Smooth muscle cell (in vitro differentiated cells): ENCODE data around the gene KCNK10. TPM values are rescaled to one million over a fixed set of nuclear protein-coding genes. Genes with fewer than 3 reads are reported as not detected.

Source experiments
- DNase-seq: peaks from one replicate; lab custom pipeline; 2025; ENCODE audit not compliant: unreplicated experiment; lab: John Stamatoyannopoulos, UW
- H2AFZ ChIP-seq: fragments of 200-600 bp; sonication (generic); 2 replicates; pipeline ENCODE4 v1.6.0; 2016; ENCODE audit warnings: antibody characterized with exemption, low read depth, mild to moderate bottlenecking
- H3F3A ChIP-seq: fragments of 200-600 bp; sonication (generic); 2 replicates; pipeline ENCODE4 v1.6.0; 2017; ENCODE audit warnings: antibody characterized with exemption, low read depth
- H3K27ac ChIP-seq: fragments of 200-600 bp; sonication (generic); 2 replicates; pipeline ENCODE4 v1.5.1; 2016; ENCODE audit warnings: low read depth, mild to moderate bottlenecking
- H3K27me3 ChIP-seq: fragments of 200-600 bp; sonication (generic); 2 replicates; pipeline ENCODE4 v1.6.1; 2016; ENCODE audit warnings: low read depth, mild to moderate bottlenecking
- H3K36me3 ChIP-seq: fragments of 200-600 bp; sonication (generic); 2 replicates; pipeline ENCODE4 v1.5.1; 2016; ENCODE audit warnings: low read depth
- H3K4me1 ChIP-seq: fragments of 200-600 bp; sonication (generic); 2 replicates; pipeline ENCODE4 v1.5.1; 2016; ENCODE audit warnings: low read depth
- H3K4me2 ChIP-seq: fragments of 200-600 bp; sonication (generic); 2 replicates; pipeline ENCODE4 v1.6.0; 2016; ENCODE audit warnings: mild to moderate bottlenecking
- H3K4me3 ChIP-seq: fragments of 200-600 bp; sonication (generic); 2 replicates; pipeline ENCODE4 v1.5.1; 2016; ENCODE audit warnings: mild to moderate bottlenecking
- H3K79me2 ChIP-seq: fragments of 200-600 bp; sonication (generic); 2 replicates; pipeline ENCODE4 v1.6.0; 2016; ENCODE audit warnings: low read depth, mild to moderate bottlenecking
- H3K9ac ChIP-seq: fragments of 200-600 bp; sonication (generic); 2 replicates; pipeline ENCODE4 v1.6.0; 2016; ENCODE audit warnings: low read depth
- H3K9me3 ChIP-seq: fragments of 200-600 bp; sonication (generic); replicated peaks from 2 replicates; pipeline ENCODE4 v1.5.1; 2016; ENCODE audit warnings: low read depth
- H4K20me1 ChIP-seq: fragments of 200-600 bp; sonication (generic); 2 replicates; pipeline ENCODE4 v1.6.0; 2016; ENCODE audit warnings: low read depth
- CTCF ChIP-seq: fragments of 200-600 bp; sonication (generic); IDR thresholded peaks from 2 replicates; pipeline ENCODE4 v1.5.1; 2017; ENCODE audit warnings: borderline replicate concordance, mild to moderate bottlenecking, antibody characterized with exemption; ENCODE audit not compliant: insufficient read depth, poor library complexity, severe bottlenecking
- whole genome bisulfite sequencing: methylation state at CpG from one replicate; pipeline ENCODE4 v1.1.7; 2016; ENCODE audit warnings: low lambda C conversion rate; 5-methylcytosine and 5-hydroxymethylcytosine counted together
- polyA plus RNA-seq: library from polyadenylated mRNA; unstranded; fragments of >200 nt; fragmentation: Nextera tagmentation; extraction: Ambion mirVana; gene quantifications from 2 replicates; pipeline ENCODE4 v1.2.1, GENCODE V29; 2016
- total RNA-seq: library from RNA; depleted of rRNA; stranded (reverse); fragments of >200 nt; gene quantifications from 2 replicates; pipeline ENCODE4 v1.2.3, GENCODE V29; 2014

The KCNK10 gene
- total and polyA plus RNA-seq, 2 experiments from 2014 or later, result not detected

DNA sequence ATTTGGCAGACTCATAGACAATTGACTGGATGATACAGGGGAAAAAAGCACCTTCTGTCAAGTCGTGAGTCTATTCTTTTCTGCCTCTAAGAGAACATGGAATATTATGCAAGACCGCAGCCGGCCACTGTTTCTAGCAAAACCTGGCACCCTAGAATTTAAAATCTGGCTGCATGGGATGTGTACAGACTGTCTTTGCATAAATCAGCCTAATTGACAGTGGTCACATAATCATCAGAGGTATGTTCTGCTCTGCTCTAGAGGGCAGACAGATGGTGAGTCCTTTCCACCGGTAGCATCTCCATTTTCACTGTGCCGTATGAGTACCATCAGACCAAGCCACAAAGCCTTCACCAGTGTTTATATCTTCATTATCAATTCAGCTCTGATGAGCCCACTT, 80.6 kb downstream of the KCNK10 start:
- Histone ChIP-seq H3K9me3 (no peaks in the 10 kb centered on the region), H4K20me1 (no peaks in the 10 kb centered on the region), H3K36me3 (no peaks in the 10 kb centered on the region), H3K79me2 (no peaks in the 10 kb centered on the region), H3F3A (no peaks in the 10 kb centered on the region), H3K4me2 (no peak overlapping the region), H2AFZ (no peak overlapping the region), H3K27me3 (peaks cover 9% of the 10 kb centered on the region), H3K27ac (no peak overlapping the region), H3K9ac (no peak overlapping the region), H3K4me3 (no peak overlapping the region), H3K4me1 (peaks cover 5% of the 10 kb centered on the region)
- no peak for DNase-seq
- no peak for TF ChIP-seq CTCF
- 91% methylated on average over 5 of the region's 5 CpGs for WGBS

GRCh38 chr14:88241810-88242209, 81.3 kb downstream of the KCNK10 start:
- Histone ChIP-seq H3K4me3 (no peak overlapping the region), H3K36me3 (no peaks in the 10 kb centered on the region), H3K79me2 (no peaks in the 10 kb centered on the region), H2AFZ (no peak overlapping the region), H3K9me3 (no peaks in the 10 kb centered on the region), H4K20me1 (no peaks in the 10 kb centered on the region), H3K4me1 (peaks cover 5% of the 10 kb centered on the region), H3F3A (no peaks in the 10 kb centered on the region), H3K27ac (no peak overlapping the region), H3K9ac (no peak overlapping the region), H3K27me3 (peaks cover 9% of the 10 kb centered on the region), H3K4me2 (no peak overlapping the region)
- no peak for TF ChIP-seq CTCF
- no peak for DNase-seq
- 87% methylated on average over 9 of the region's 9 CpGs for whole genome bisulfite sequencing

DNA sequence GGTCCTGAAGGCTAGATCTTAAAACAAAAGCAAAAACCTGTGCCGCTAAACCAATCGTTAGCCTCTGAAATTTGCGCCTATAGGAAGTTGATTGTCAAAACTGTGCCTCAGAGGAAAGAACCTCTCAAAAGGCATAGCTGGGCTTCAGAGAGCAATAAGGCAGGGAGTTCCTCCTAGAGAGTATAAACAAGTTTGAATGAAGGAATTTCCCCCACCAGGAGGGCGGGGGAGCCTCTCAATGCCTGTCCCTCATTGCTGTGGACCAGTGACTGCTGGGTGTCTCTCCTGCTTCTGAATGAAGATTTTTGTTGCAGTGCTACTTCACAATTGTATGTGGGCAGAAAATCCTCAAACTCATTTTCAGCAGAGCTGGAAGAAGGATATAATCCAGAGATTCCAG, 88.6 kb downstream of the KCNK10 start:
- Histone ChIP-seq H3K36me3 (no peaks in the 10 kb centered on the region), H3K27me3 (no peaks in the 10 kb centered on the region), H4K20me1 (no peaks in the 10 kb centered on the region), H3K4me1 (peaks cover 12% of the 10 kb centered on the region), H3F3A (no peaks in the 10 kb centered on the region), H3K27ac (no peak overlapping the region), H3K9ac (no peak overlapping the region), H3K4me3 (no peak overlapping the region), H3K79me2 (no peaks in the 10 kb centered on the region), H3K9me3 (no peaks in the 10 kb centered on the region), H2AFZ (no peak overlapping the region), H3K4me2 (no peak overlapping the region)
- no peak for DNase-seq
- WGBS, result 90% methylated on average over 4 of the region's 4 CpGs
- TF ChIP-seq CTCF, result no peak

GRCh38 chr14:88233915-88234314, 89.2 kb downstream of the KCNK10 start:
- H3K27ac ChIP-seq, result no peak overlapping the region
- no peaks in the 10 kb centered on the region for H3K36me3 ChIP-seq
- H3K27me3 ChIP-seq, result no peaks in the 10 kb centered on the region
- DNase-seq, result no peak
- WGBS, result 50% methylated on average over 5 of the region's 5 CpGs
- no peak overlapping the region for H2AFZ ChIP-seq
- no peaks in the 10 kb centered on the region for H3F3A ChIP-seq
- no peaks in the 10 kb centered on the region for H4K20me1 ChIP-seq
- H3K79me2 ChIP-seq, result no peaks in the 10 kb centered on the region
- no peak overlapping the region for H3K4me2 ChIP-seq
- H3K9me3 ChIP-seq, result no peaks in the 10 kb centered on the region
- no peak overlapping the region for H3K4me3 ChIP-seq
- H3K4me1 ChIP-seq, result peaks cover 12% of the 10 kb centered on the region
- TF ChIP-seq CTCF, result no peak
- no peak overlapping the region for H3K9ac ChIP-seq
